GM10248 (cell line): ENCODE measurements around the gene RASA2.

Experiments
- CTCF ChIA-PET: fragments of 300-600 bp; sonication (Branson Sonifier 250); formaldehyde crosslinking; extraction: SDS; loops from one replicate; lab custom pipeline; 2021; ENCODE audit warnings: antibody characterized with exemption; lab: Yijun Ruan, JAX
- POLR2A ChIA-PET: fragments of 350-650 bp; sonication (Branson Sonifier 250); formaldehyde crosslinking; extraction: SDS; loops from one replicate; lab custom pipeline; 2020; ENCODE audit warnings: antibody characterized with exemption; lab: Yijun Ruan, JAX
- DNase-seq: peaks from one replicate; pipeline ENCODE4 v3.0.0; 2012; ENCODE audit errors: extremely low spot score
- TF ChIP-seq, protein P1 (sequence below): IDR thresholded peaks from 2 replicates; pipeline ENCODE4 v1.5.1; 2012; ENCODE audit warnings: mild to moderate bottlenecking, low read depth; ENCODE audit errors: extremely low read depth, missing control alignments, control extremely low read depth

RASA2 gene

DNA sequence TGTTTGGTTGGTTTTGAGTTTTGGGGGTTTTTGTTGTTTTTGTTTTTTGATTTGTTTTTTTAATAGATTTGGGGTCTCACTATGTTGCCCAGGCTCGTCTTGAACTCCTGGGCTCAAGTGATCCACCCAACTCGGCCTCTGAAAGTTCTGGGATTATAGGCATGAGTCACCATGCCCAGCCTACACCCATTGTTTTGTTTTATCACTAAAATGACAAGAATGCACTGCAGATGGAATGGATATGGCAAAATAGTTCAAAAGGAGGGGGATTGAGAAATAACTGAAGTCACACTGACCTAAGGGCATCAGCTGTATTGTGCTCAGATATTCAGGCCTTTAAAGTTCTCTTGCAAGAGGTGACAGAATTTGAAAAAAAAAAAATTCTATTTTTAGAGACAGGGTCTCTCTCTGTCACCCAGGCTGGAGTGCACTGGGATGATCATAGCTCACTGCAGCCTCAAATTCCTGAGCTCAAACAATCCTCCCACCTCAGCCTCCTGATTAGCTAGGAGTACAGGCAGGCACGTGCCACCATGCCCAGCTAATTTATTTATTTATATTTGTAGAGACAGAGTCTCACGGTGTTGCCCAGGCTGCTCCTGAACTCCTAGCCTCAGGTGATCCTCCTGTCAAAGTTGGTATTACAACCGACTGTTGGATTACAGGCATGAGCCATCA lies 4.4 kb upstream of the RASA2 start:
- ChIA-PET POLR2A (no interaction called here), CTCF (interaction anchor here (0.9 to 1.3 kb wide), 3 partner anchors 10 to 171 kb away, joined by 3 read pairs; no protein-coding TSS in a partner anchor)
- no peak for DNase-seq
- TF ChIP-seq, protein P1, sequence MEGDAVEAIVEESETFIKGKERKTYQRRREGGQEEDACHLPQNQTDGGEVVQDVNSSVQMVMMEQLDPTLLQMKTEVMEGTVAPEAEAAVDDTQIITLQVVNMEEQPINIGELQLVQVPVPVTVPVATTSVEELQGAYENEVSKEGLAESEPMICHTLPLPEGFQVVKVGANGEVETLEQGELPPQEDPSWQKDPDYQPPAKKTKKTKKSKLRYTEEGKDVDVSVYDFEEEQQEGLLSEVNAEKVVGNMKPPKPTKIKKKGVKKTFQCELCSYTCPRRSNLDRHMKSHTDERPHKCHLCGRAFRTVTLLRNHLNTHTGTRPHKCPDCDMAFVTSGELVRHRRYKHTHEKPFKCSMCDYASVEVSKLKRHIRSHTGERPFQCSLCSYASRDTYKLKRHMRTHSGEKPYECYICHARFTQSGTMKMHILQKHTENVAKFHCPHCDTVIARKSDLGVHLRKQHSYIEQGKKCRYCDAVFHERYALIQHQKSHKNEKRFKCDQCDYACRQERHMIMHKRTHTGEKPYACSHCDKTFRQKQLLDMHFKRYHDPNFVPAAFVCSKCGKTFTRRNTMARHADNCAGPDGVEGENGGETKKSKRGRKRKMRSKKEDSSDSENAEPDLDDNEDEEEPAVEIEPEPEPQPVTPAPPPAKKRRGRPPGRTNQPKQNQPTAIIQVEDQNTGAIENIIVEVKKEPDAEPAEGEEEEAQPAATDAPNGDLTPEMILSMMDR = no peak

DNA sequence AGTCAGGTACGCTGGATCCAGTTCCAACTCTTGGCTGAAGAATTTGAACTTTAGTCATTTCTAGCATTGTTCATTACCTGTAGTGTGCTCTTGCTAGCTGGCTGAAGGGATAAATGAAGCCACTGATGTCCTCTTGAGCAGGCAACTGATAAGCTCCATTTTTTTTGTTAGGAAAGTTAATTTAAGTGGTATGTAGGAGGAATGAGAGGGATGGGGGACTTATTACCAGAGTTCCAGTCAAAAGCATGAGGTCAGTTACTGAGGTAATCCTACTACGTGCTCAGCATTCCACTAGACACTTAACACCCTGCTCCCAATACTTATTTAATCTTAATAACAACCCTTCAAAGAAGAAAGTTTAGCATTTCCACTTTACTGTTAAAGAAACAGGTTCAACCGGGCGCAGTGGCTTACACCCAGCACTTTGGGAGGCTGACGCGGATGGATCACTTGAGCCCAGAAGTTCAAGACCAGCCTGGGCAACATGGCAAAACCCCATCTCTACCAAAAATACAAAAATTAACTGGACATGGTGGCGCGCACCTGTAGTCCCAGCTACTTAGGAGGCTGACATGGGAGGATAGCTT lies 2.0 kb upstream of the RASA2 start:
- POLR2A ChIA-PET = no interaction called here
- CTCF ChIA-PET = interaction anchor here (1.0 kb wide), 1 partner anchor 76 kb away, joined by 3 read pairs; no protein-coding TSS in a partner anchor

DNA sequence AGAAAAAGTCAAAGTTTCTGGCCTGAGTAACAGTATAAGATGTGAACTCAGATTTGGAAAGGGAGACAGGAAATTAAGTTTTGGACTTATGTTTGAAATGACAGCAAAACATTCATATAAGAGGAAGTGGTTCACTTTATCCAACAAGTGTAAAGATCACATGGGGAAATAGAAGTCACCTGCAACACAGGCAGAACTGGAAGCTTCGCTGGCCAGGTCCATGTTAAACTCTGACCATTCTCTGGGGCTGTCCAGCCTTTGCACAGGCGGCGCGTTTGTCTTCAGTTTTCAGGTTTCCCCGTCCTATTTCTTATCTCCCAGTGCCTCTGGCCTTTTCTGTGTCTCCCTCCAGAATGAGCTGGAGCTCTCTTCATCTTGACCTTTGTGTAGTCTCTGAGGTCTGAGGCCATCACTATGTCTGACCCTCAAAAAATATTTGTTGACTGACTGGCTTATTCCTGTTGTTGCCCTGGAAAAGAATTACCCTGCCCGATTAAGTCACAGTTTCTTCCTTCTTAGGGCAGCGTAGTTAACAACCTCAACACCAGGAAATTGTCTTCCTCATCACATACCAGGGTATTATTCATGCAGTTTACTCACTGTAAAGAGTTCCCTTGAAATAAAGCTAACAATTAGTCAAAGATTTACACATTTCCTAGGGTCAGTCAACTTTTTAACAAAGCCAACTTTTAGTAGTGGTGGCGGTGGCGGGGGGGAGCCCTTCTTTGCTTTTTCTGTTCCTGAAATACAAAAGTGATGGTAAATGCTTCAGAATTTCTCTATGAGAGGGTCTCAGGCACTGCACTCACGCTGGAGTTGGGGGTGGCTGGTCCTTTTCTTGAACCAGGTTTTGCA lies 959 bp upstream of the RASA2 start:
- CTCF ChIA-PET = interaction anchor here (1.3 to 3.5 kb wide), 2 partner anchors 27 to 32 kb away, joined by 3 to 17 read pairs; no protein-coding TSS in a partner anchor
- DNase-seq = no peak
- TF ChIP-seq, protein P1 = no peak
- POLR2A ChIA-PET = no interaction called here

More for the DNA sequence above, 2.0 kb upstream of the RASA2 start:
- TF ChIP-seq, protein P1 = no peak
- DNase-seq = no peak

DNA sequence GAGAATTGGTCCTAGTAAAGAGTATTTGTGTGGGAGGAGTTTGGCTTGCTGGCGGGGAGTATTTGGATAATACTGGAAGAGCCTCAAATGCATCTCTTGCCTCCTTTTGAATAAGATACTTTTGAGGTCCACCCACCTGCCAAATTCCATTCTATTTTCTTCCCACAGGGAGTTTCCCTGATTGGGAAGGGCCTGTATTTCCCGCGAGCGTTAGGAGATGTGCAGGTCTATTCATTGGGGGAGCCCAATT lies 406 bp upstream of the RASA2 start:
- POLR2A ChIA-PET = no interaction called here
- TF ChIP-seq, protein P1 = no peak
- CTCF ChIA-PET = interaction anchor here (1.3 to 3.5 kb wide), 3 partner anchors 26 to 33 kb away, joined by 3 to 17 read pairs (median 10); no protein-coding TSS in a partner anchor
- DNase-seq = no peak

DNA sequence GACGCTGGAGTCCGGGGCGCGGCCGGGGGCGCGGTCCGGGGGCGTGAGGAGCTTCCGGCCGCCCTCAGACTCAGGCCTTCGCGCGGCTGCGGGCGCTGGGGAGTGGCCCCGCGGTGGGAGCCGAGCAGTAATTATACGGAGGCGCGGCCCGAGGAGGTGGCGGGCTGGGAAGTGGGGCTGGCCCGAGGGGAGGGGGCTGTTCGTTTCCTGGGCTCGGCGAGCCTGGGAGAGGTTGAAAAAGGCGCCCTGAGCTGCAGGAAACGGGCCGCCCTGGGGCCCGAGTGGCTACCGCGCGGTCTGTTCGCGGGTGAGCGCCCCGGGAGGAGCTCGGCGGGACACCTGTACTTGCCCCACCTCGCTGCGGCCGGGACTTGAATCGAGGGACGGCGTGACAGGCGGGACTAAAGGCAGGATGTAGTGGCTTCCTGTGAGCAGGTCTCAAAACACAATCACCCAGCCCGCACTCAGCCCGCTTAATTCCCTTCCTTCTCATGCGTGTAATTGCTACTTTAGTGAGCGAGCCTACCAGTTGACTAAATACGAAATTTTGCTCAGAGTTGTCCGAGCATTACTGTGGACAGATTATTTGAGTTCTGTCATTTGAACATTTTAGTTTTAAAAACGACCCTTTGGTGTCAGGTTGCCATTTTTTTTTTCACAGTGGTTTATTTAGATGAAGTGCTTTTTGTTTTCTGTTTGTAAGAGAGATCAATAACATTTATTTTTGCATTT lies 860 bp downstream of the RASA2 start:
- ChIA-PET CTCF (interaction anchor here (0.9 to 3.5 kb wide), 5 partner anchors 27 to 73 kb away, joined by 4 to 17 read pairs (median 7); no protein-coding TSS in a partner anchor), POLR2A (no interaction called here)
- TF ChIP-seq, protein P1 = no peak

More for the DNA sequence above, 860 bp downstream of the RASA2 start:
- peak; percentile 77 for DNase-seq
